Neural cell (in vitro differentiated cells): Measurements from ENCODE around the gene TRIO.

Source experiments
- CTCF ChIP-seq: fragments of 450-650 bp; IDR thresholded peaks from 2 replicates; pipeline ENCODE4 v1.5.1; 2014; ENCODE audit warnings: antibody characterized with exemption, mild to moderate bottlenecking, moderate library complexity; ENCODE audit not compliant: poor library complexity, severe bottlenecking
- EZH2 ChIP-seq: fragments of 200-600, 300-800 bp; shearing (Covaris generic), sonication (generic); IDR thresholded peaks from 2 replicates; pipeline ENCODE4 v1.6.1; 2014; ENCODE audit warnings: antibody characterized with exemption, low read length, borderline replicate concordance, mild to moderate bottlenecking; ENCODE audit not compliant: insufficient read depth, poor library complexity, severe bottlenecking
- MXI1 ChIP-seq: fragments of 450-650 bp; conservative IDR thresholded peaks from 2 replicates; pipeline ENCODE4 v1.6.1; 2014; ENCODE audit warnings: antibody characterized with exemption, mild to moderate bottlenecking; ENCODE audit not compliant: poor library complexity, severe bottlenecking
- TAF1 ChIP-seq: IDR thresholded peaks from 2 replicates; pipeline ENCODE4 v1.6.1; 2012; ENCODE audit warnings: low read depth

GRCh38 chr5:14168793-14169262, 25.7 kb downstream of the TRIO start:
- TF ChIP-seq EZH2 (no peak), MXI1 (no peak), TAF1 (no peak), CTCF (no peak)
